IPS DF 4.7 (cell line): ENCODE data around the gene SEPTIN12.

Experiments
- DNase-seq: peaks from one replicate; pipeline ENCODE4 v3.0.0-alpha.2; 2013; ENCODE audit warnings: low spot score; ENCODE audit errors: extremely low read depth

The SEPTIN12 gene

DNA sequence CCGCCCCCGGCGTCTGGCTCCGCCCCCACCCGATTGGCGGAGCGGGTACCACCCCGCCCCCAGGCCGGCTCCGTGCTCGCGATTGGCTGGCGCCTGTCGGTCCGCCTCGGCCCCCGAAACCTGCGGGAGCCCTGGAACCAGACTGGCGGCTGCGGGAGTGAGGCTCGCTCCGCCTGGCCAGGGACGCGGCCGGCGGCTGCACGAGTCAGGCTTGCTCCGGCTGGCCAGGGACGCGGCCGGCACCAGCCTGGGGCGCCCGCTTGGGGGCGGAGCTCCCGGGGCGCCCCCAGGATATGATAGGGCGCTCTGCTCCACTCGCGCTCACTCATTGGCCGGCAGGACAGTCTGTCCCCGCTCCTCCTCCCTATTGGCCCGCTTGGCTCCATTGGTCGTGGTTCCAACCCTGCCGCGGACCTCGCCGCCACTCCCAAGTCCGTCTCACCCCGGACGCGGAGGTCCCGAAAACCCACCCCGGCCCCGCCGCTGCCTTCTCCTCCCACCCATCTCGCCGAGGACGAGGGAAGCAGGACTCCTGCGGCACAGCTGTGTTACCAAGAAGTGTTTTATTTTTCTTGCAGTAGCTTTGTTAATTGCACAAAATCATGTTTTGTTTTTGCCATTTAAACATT lies 14.6 kb upstream of the SEPTIN12 start:
- DNase-seq = peak; percentile 60

DNA sequence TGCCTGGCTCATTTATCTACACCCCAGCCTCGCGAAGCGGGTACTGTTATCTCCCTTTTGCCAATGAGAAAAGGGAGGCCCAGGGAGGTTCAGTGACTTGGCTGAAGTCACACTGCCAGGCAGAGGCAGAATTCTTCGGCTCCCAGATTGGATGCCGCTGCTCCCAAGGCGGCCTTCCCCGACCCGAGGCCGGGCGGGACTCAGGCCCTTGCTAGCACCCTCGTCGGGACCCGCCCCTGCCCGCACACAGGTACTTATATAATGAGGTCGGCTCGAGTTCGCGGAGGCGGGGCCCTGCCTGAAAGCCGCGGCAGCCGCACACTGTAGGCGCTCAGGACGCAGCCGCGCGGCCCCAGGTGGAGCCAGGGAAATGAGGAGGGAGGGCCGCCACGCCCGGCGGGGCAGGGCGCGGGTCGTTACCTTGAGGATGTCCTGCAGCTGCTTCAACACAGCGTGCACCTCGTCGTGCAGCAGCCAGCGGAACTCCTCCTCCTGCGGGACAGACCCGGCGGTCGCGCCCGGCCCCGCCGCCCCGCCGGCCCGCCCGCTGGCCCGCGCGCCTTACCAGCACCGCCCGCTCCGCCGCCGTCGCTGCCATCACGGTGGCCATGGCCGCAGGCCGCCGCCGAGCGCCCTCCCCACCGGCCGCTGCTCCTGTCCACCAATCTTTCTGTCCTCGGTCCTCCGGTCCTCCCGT lies 14.0 kb upstream of the SEPTIN12 start, which contains the start of gene ROGDI:
Gene ROGDI, minus strand, starts transcription at position 672 of the 697 bp plus-strand sequence. Its CDS starts 62 bp downstream, at position 610.
- DNase-seq = no peak

DNA sequence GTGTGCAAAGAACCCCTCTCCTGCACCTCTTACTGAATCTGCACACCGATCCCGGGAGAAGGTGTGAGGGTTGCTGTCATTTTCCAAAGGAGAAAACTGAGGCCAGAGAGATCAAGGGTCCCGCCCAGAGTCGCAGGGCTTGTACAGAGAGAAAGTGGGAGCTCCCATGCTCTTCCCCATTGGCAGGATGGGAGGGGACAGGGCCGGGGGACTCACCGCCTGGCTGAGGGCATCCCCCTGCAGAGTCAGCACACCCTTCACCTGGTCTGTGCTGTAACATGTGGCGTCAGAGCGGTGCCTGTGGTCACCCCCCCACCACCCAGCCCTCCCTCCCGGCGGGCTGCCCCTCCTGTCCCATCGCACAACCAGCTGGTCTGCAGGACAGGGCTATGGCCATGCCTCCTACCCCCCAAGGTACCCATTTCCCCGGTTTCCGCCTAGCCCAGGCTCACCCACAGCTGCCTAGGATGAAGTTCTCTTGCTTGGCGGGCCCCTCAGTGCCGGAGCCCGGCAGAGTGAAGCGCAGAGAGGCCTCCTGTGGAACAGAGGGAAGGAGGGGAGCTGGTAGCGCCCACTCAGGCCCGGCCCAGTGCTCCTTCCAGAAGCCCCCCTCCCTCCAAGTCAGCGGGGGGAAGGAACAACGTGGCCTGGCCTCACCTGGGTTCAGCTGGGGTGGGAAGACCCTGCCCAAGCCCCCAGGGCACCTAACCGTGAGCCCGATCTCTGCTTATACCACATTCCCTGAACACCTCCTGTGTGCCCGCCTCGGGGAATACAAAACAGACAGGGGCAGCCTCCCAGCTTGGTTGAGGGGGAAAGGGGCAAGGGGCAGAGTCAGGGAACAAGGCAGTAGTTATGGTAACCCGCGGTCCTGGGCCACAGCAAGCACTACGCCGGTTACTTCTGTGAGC lies 13.2 kb upstream of the SEPTIN12 start:
- DNase-seq = no peak

DNA sequence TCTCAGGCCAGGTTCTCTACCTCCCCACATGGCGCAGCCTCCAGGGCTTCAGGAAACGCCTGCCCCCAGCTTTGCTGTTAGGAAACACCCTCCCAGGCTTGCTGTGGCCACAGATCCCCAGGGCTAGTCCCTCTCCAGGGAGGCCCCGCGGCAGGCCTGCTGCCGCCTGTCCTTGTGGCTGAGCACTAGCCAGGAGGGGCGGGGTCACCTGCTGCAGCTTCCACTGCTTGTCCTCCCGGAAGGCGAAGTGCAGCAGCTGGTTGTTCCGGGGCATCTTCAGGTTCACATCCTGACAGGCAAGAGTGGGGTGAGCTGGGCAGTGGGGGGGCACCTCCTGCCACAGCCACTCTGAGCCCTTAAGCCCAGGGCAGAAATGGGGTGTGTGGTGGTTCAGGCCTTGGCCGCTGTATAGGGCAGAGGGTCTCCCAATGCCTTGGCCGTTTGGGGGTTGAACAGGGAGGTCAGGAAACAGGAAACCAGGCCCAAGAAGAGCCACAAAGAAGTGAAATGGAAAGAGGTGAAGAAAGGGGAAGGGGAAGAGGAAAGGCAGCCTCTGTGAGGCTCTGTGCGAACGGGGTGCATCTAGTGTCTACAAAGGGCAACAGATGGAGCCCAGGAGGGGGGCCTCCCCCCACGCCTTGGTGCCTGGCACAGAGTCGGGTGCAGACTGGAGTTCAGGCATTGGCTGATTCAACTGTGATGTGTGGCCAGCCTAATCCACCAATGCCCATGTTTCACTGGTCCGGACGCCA lies 12.3 kb upstream of the SEPTIN12 start:
- no peak for DNase-seq

DNA sequence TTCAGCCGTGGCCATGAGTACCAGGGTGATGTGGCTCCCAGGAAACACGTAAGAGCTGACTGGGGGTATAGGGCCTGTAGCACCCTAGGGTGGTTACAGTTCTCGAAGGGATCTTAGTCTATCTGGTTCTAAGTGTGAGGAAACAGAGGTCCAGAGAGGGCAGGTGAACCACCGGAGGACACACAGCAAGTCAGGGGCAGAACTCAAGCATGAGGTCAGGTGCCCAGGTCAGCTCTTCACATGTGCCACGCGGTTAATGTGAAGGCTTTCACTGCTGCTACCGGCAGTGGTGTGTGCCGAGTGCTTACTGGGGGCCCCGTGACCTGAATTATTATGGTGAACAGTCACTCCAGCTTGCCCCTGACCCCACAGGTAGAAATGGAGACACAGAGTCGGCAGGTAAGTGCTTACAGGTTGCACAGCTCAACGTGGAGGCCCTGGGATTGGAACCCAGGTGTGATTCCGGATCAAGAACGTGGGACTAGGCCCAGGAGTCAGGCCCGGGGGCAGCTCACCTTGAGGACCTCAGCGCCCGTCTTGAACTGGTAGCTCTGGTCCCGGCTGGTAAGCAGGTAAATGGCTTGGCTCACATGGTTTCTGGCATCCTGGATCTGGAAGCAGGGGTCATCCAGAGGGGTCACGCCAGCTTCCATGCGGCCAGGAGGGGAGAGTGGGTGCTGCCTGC lies 11.2 kb upstream of the SEPTIN12 start:
- no peak for DNase-seq

DNA sequence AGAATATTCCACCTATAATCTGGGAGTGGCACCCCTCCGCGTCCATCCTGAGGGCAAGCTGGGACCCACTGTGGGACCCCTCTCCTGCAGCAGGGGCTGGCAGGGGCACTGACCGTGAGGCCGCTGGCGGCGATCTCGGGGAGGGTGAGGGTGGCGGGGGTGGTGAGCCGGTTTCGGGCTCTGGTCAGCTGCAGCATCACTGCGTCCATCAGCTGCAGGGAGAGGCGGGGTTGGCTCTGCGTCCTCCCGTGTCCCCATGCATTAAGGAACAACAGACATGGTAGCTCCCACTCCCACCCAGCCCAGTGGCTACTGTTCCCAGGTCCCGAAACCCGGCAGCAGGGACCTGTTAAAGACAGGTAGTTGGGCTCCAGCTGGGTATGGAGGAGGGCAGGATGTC lies 10.3 kb upstream of the SEPTIN12 start:
- no peak for DNase-seq

DNA sequence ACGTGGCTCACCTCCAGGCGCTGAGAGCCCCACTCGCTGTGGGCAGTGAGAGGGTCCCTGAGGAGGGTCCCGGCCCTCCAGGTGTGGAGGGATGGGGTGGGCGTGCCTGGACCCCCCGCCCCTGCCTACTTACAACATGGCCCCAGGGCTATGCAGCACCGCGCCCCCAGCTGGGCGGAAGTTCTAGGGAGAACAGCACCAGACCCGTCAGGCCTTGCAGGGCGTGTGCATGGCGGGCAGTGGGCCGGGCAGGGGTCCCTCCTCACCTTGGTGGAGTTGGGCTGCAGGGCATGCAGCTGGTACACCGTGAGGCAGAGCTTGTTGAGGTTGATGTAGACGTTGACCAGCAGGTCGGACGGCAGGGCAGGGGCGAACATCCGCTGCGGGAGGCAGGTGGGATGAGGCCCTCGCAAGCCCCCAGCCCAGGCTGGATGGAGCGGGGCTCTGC lies 9.7 kb upstream of the SEPTIN12 start:
- no peak for DNase-seq

DNA sequence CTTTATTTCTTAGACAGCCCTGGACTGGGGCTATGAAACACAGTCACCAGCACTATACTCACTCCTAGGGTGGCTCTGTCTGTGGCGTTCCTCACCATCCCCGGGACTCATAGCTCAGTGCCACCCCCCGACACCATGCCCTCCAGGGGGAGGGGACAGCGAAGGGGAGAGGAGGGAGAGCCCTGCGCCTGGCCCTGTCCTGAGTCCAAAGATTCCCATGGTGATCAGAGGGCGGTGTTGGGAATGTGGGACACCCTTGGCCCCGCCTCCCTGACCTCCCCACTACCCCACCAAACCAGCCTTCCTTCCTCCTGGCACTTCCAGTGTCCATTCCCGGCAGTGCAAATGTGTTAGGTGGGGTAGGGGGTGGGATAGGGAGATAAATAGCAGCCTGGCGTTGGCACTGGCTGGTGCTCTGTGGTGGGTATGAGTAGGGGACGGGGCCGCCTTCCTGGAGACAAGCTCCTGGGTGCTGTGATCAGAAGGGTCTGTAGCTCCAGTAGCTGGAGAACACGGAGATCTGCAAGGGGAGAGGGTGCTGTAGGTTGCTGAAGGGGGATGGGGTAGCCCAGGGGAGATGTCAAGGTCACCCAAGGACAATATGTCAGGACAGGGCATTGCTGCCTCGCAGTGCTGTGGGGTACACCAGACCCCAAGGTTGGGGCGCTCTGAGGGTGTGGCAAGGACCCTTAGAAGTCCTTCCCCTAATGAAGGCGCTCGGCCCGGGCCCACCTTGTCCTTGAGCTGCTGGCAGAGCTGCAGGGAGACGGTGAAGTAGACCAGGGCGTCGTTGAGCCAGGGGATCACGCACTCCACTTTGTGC lies 9.0 kb upstream of the SEPTIN12 start:
- DNase-seq = no peak

DNA sequence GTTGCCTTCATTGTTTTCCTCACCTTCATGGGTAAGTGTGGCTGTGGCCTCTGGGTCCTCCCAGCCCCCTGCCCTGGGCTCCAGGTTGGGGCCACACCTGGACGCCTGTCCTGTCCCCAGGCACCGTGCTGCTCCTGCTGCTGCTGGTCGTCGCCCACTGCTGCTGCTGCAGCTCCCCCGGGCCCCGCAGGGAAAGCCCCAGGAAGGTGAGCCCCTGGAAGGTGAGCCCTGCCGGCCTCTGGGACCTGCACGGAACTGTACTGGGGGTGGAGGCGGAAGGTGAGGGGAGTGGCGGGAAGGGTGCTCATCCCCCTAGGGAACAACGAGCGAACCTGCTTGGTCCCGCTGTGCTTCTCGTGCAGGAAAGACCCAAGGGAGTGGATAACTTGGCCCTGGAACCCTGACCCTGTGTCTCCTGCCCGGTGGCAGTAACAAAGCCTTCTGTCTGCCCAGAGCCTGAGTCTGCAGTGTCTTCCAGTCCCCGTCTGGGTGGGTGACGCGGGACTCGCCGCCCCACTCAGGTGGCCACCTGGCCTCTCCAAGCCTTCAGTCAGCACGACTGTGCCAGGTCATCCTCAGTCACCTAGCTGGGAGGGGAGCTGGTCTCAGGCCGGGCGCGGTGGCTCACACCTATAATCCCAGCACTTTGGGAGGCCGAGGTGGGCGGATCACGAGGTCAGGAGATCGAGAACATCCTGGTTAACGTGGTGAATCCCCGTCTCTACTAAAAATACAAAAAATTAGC lies 7.9 kb upstream of the SEPTIN12 start:
- no peak for DNase-seq

DNA sequence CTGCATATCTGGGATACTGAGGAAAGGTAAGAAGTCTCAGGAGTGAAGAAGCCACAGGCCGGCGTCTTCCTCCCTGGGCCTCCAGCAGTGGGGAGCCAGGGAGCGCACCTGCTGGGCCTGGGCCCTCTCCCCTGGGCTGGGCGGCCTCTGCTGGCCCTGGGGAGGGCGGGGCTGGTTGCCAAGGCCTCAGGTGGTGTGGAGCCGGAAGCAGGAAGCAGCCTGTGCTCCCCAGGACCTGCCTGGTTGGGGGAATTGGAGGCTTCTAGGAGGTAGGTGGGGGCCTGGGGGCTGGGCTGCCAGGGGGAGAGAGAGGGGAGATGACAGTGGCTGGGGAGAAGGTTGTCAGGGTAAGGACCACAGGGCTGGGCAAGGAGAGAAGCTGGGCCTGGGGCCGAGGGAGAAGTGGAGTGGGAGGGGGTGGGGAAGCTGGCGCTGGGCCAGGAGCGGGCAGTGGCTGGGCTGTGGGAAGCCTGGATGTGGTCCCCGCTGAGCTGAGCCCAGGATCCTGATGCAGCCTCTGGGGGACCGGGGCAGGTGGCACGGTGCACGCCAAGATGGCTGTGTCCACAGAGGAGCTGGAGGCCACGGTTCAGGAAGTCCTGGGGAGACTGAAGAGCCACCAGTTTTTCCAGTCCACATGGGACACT lies 7.2 kb upstream of the SEPTIN12 start, which contains the start of gene SMIM22:
Gene SMIM22, plus strand, starts transcription at position 189 of the 647 bp plus-strand sequence. Its CDS starts 366 bp downstream, at position 555.
- DNase-seq = no peak

DNA sequence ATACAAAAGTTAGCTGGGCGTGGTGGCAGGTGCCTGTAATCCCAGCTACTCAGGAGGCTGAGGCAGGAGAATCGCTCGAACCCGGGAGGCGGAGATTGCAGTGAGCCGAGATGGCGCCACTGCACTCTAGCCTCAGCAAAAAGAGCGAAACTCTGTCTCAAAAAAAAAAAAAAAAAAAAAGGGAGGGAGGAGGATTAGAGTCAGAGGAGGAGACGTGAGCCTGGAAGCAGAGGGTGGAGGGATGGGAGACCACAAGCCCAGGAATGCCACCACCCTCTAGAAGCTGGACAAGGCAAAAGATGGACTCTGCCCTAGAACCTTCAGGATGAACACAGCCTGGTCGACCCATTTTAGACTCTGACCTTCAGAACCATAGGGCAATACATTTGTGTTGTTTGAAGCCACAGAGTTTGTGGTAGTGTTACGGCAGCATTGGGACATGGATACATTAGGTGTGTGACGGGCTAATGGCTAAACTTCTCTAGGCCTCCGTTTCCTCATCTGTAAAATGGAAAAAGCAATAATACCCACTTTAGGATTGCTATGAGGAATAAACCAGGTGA lies 4.9 kb upstream of the SEPTIN12 start:
- DNase-seq = no peak

DNA sequence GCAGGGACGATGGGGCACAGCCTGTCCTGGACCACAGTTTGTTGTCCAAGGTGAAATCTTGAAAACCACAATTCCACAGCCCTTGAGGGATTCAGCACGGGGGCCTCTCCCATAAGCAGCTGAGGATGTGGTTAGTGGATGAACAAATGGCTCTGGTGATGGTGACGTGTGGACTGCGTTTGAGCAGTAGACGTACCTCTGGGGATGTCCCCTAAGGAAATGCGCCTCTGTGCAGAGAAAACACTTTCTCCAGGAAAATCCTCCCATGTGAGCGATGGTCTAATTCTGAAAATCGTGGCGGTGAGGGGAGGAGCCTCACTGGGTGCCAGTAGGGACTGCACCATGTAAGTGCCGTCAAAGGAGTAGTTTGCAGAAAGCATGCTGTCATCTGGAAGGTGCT lies 2.7 kb upstream of the SEPTIN12 start:
- no peak for DNase-seq

DNA sequence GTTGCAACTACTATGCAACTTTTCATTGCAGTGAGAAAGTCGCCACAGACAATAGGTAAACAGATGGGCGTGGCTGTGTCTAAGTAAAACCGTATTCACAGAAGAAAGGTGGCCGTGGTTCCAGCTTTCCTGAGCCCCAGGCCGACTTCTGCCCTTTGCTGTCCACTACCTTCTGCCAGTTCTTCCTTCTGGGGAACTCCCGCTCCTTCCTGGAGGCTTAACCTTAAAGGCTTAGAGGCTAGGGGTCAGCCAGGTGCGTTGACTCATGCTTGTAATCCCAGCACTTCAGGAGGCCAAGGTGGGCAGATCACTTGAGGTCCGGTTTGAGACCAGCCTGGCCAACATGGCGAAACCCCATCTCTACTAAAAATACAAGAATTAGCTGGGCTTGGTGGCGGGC lies 2.1 kb upstream of the SEPTIN12 start:
- no peak for DNase-seq

DNA sequence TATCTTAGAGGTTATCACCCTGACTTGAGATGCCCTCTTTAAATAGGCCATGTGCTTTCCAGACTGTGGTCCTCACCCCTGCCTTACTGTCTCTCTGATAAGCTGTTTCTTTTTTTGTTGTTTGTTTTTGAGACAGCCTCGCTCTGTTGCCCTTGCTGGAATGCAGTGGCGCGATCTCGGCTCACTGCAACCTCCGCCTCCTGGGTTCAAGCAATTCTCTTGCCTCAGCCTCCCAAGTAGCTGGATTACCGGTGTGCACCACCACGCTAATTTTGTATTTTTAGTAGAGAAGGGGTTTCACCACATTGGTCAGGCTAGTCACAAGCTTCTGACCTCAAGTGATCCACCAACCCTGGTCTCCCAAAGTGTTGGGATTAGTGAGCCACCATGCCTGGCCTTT lies 765 bp upstream of the SEPTIN12 start:
- no peak for DNase-seq

DNA sequence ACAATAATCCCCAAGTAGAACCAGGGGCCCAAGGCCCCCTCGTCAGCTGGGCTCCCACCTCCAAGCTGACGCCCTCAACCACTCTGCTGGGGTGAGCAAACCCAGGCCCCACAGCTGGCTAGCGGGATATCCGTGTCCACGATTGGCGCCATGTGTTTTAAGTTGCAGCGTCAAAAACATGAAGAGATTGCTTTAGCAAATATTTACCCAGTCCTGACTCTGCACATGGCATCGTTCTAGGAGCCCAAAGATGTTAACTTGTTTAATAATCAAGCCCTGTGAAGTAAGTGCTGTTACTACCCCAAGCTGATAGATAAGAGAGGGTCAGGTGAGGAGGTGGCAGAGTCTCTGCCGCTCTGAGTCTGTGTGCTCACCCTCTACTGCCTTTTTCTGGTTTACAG lies 344 bp upstream of the SEPTIN12 start:
- DNase-seq = no peak

DNA sequence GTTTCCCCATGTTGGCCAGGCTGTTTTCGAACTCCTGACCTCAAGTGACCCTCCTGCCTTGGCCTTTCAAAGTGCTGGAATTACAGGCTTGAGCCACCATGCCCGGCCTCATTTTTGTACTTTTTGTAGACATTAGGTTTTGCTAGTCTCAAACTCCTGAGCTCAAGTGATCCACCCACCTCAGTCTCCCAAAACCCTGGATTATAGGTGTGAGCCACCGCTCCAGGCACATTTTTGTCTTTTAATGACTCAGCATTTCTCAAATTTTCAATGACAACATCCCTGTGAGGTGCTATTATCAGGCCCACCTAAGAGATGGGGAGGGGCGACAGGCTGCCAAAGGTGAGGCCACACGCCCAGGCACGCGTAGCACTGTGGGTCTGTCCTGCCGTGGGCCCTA lies 1.1 kb downstream of the SEPTIN12 start:
- DNase-seq = no peak

DNA sequence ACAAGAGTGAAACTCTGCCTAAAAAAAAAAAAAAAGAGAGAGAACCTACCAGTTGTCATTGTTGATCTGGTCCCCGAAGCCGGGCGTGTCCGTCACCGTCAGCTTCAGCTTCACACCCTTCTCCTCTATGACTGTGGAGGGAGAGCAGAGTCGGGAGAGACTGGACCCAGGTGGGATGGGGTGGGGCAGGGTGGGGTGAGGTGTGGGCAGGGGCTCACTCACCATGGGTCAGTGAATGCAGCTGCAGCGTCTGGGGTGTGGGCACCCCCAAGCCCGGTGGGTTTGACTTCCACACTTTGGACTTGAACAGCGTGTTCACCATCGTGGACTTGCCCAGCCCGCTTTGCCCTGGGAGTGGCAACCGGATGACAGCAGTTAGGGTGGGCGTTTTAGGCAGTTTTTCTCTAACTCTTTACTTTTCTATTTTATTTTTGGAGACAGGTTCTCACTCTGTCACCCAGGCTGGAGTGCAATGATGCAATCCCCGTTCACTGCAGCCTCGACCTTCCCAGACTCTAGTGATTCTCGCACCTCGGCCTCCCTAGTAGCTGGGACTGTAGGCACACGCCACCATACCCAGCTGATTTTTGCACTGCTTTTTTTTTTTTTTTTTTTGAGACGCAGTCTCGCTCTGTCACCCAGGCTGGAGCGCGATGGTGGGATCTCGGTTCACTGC lies 2.2 kb downstream of the SEPTIN12 start:
- no peak for DNase-seq
